ENCODE measurements around the gene HES7.

Gene HES7

GRCh38 chr17:8155231-8155995 is 31.5 kb upstream of the HES7 start:
- no peak for DNase-seq (ENCODE audit: low read depth)

GRCh38 chr17:8154608-8155155 is 30.8 kb upstream of the HES7 start:
- DNase-seq (ENCODE audit: low read depth) = no peak

- DNase-seq (ENCODE audit: low read depth) = peak; percentile 82
Observed at GRCh38 chr17:8153957-8154607, 30.2 kb upstream of the HES7 start.

- no peak for DNase-seq (ENCODE audit: low read depth)
Observed at GRCh38 chr17:8153525-8153956, 29.6 kb upstream of the HES7 start.

GRCh38 chr17:8153031-8153451 is 29.1 kb upstream of the HES7 start:
- DNase-seq (ENCODE audit: low read depth) = no peak

- peak; percentile 73 for DNase-seq (ENCODE audit: low read depth)
Observed at GRCh38 chr17:8152112-8152775, 28.3 kb upstream of the HES7 start, which contains the start of gene PER1. TSS of gene PER1 (minus strand) at chr17:8152404. CDS start at chr17:8150706, 1,698 bp downstream.

- no peak for DNase-seq (ENCODE audit: low read depth)
Observed at GRCh38 chr17:8151641-8152111, 27.8 kb upstream of the HES7 start.

GRCh38 chr17:8151120-8151640 is 27.3 kb upstream of the HES7 start:
- DNase-seq (ENCODE audit: low read depth) = peak; percentile 80

GRCh38 chr17:8150194-8151119 is 26.6 kb upstream of the HES7 start:
- no peak for DNase-seq (ENCODE audit: low read depth)

GRCh38 chr17:8149419-8150193 is 25.7 kb upstream of the HES7 start:
- DNase-seq (ENCODE audit: low read depth) = no peak

- no peak for DNase-seq (ENCODE audit: low read depth)
Observed at GRCh38 chr17:8148560-8148959, 24.7 kb upstream of the HES7 start.

GRCh38 chr17:8147805-8148404 is 24.0 kb upstream of the HES7 start:
- DNase-seq (ENCODE audit: low read depth) = no peak

- no peak for DNase-seq (ENCODE audit: low read depth)
Observed at GRCh38 chr17:8147141-8147804, 23.4 kb upstream of the HES7 start.

GRCh38 chr17:8146381-8147140 is 22.7 kb upstream of the HES7 start:
- DNase-seq (ENCODE audit: low read depth) = no peak

- DNase-seq (ENCODE audit: low read depth) = no peak
Observed at GRCh38 chr17:8145811-8146210, 21.9 kb upstream of the HES7 start.

- DNase-seq (ENCODE audit: low read depth) = no peak
Observed at GRCh38 chr17:8144401-8145231, 20.7 kb upstream of the HES7 start.

GRCh38 chr17:8143581-8144400 is 19.9 kb upstream of the HES7 start:
- no peak for DNase-seq (ENCODE audit: low read depth)

All from activated T-cell treated with anti-CD3 and anti-CD28 coated beads for 1 hour (primary cell).